H9 (cell line): ENCODE results near the gene SIRT7. TPM values are rescaled to one million over a fixed set of nuclear protein-coding genes. Genes with fewer than 3 reads are reported as not detected.
A peak's percentile ranks its signal among the peaks of the same experiment; 100 is the strongest.

ENCODE experiments used
- DNase-seq: peaks from one replicate; pipeline ENCODE4 v3.0.0-alpha.2; 2017
- H2AFZ ChIP-seq: one replicate; pipeline ENCODE4 v1.6.1; 2013; ENCODE audit warnings: mild to moderate bottlenecking, low read length, control low read depth, moderate library complexity
- H2AK5ac ChIP-seq: 2 replicates; pipeline ENCODE4 v1.6.1; 2013; ENCODE audit warnings: low read length, control low read depth, mixed read lengths; ENCODE audit not compliant: insufficient read length
- H2BK120ac ChIP-seq: one replicate; pipeline ENCODE4 v1.6.1; 2013; ENCODE audit warnings: low read depth, mild to moderate bottlenecking, low read length, control low read depth, inconsistent platforms; ENCODE audit not compliant: poor library complexity, severe bottlenecking
- H2BK12ac ChIP-seq: 2 replicates; pipeline ENCODE4 v1.6.1; 2013; ENCODE audit warnings: low read length, control low read depth, mixed read lengths, low read depth; ENCODE audit not compliant: insufficient read length
- H2BK15ac ChIP-seq: 2 replicates; pipeline ENCODE4 v1.6.1; 2013; ENCODE audit warnings: low read depth, low read length, control low read depth
- H2BK20ac ChIP-seq: one replicate; pipeline ENCODE4 v1.6.1; 2013; ENCODE audit warnings: low read depth, mild to moderate bottlenecking, low read length, control low read depth, inconsistent platforms; ENCODE audit not compliant: poor library complexity, severe bottlenecking
- H2BK5ac ChIP-seq: 2 replicates; pipeline ENCODE4 v1.6.1; 2013; ENCODE audit warnings: low read length, control low read depth, mixed read lengths; ENCODE audit not compliant: insufficient read length
- H3K14ac ChIP-seq: 2 replicates; pipeline ENCODE4 v1.6.1; 2013; ENCODE audit warnings: low read length, control low read depth; ENCODE audit not compliant: insufficient read depth
- H3K18ac ChIP-seq: 2 replicates; pipeline ENCODE4 v1.6.1; 2013; ENCODE audit warnings: low read depth, mild to moderate bottlenecking, mixed read lengths, low read length, control low read depth; ENCODE audit not compliant: insufficient read length
- H3K23ac ChIP-seq: 2 replicates; pipeline ENCODE4 v1.6.1; 2013; ENCODE audit warnings: low read length, control low read depth, mixed read lengths, low read depth; ENCODE audit not compliant: insufficient read length
- H3K23me2 ChIP-seq: 2 replicates; pipeline ENCODE4 v1.6.1; 2013; ENCODE audit warnings: low read depth, mild to moderate bottlenecking, mixed read lengths, low read length, control low read depth; ENCODE audit not compliant: insufficient read length, poor library complexity, severe bottlenecking
- H3K27ac ChIP-seq: 2 replicates; pipeline ENCODE4 v1.5.1; 2013; ENCODE audit warnings: low read length, control low read depth, mixed read lengths, low read depth; ENCODE audit not compliant: insufficient read length
- H3K27me3 ChIP-seq: 2 replicates; pipeline ENCODE4 v1.6.1; 2013; ENCODE audit warnings: low read length, control low read depth, inconsistent platforms; ENCODE audit not compliant: insufficient read depth
- H3K4ac ChIP-seq: 2 replicates; pipeline ENCODE4 v1.6.1; 2013; ENCODE audit warnings: low read depth, mild to moderate bottlenecking, control low read depth, inconsistent platforms, low read length, moderate library complexity
- H3K4me1 ChIP-seq: 2 replicates; pipeline ENCODE4 v1.6.1; 2013; ENCODE audit warnings: low read length, control low read depth, inconsistent platforms; ENCODE audit not compliant: insufficient read depth
- H3K4me2 ChIP-seq: 2 replicates; pipeline ENCODE4 v1.6.1; 2013; ENCODE audit warnings: low read length, control low read depth, mixed read lengths; ENCODE audit not compliant: insufficient read length, insufficient read depth
- H3K56ac ChIP-seq: 2 replicates; pipeline ENCODE4 v1.6.1; 2013; ENCODE audit warnings: low read depth, mild to moderate bottlenecking, mixed read lengths, low read length, control low read depth; ENCODE audit not compliant: insufficient read length
- H3K79me1 ChIP-seq: 2 replicates; pipeline ENCODE4 v1.6.1; 2013; ENCODE audit warnings: low read depth, mild to moderate bottlenecking, moderate library complexity, low read length, control low read depth, inconsistent platforms; ENCODE audit not compliant: insufficient read depth, poor library complexity, severe bottlenecking
- H3K79me2 ChIP-seq: 2 replicates; pipeline ENCODE4 v1.6.1; 2013; ENCODE audit warnings: low read length, control low read depth, inconsistent platforms; ENCODE audit not compliant: insufficient read depth
- H3K9ac ChIP-seq: 2 replicates; pipeline ENCODE4 v1.6.1; 2013; ENCODE audit warnings: low read length, control low read depth, mixed read lengths; ENCODE audit not compliant: insufficient read length; ENCODE audit errors: extremely low read depth
- H3K9me3 ChIP-seq: one replicate; pipeline ENCODE4 v1.6.1; 2013; ENCODE audit warnings: low read depth, low read length, inconsistent platforms; ENCODE audit not compliant: control insufficient read depth
- H3T11ph ChIP-seq: one replicate; pipeline ENCODE4 v1.6.1; 2013; ENCODE audit warnings: mild to moderate bottlenecking, low read length, control low read depth, inconsistent platforms
- H4K20me1 ChIP-seq: one replicate; pipeline ENCODE4 v1.6.1; 2013; ENCODE audit not compliant: control insufficient read depth, insufficient read length, insufficient read depth
- H4K5ac ChIP-seq: 2 replicates; pipeline ENCODE4 v1.6.1; 2013; ENCODE audit warnings: low read depth, mild to moderate bottlenecking, mixed read lengths, low read length, control low read depth; ENCODE audit not compliant: insufficient read length
- H4K8ac ChIP-seq: replicated peaks from 2 replicates; pipeline ENCODE4 v1.6.1; 2013; ENCODE audit warnings: low read length, control low read depth, mixed read lengths, low read depth; ENCODE audit not compliant: insufficient read length
- H4K91ac ChIP-seq: 2 replicates; pipeline ENCODE4 v1.6.1; 2013; ENCODE audit warnings: low read depth, mild to moderate bottlenecking, moderate library complexity, mixed read lengths, low read length, control low read depth; ENCODE audit not compliant: insufficient read length
- H3K27ac Mint-ChIP-seq, 3 experiments: 2 replicates in 2 of 3; 3 replicates in 1 of 3; pipeline ENCODE4 v1.8.0; 2020 to 2021; ENCODE audit warnings: mixed read lengths in 3 of 3, mild to moderate bottlenecking in 1 of 3, moderate library complexity in 1 of 3
- H3K27me3 Mint-ChIP-seq: 2 replicates; pipeline ENCODE4 v1.8.0; 2021; ENCODE audit warnings: low read depth, mild to moderate bottlenecking, moderate library complexity, mixed read lengths
- H3K36me3 Mint-ChIP-seq, 3 experiments: 2 replicates in 2 of 3; 3 replicates in 1 of 3; pipeline ENCODE4 v1.8.0; 2020 to 2021; ENCODE audit warnings: low read depth in 3 of 3, mixed read lengths in 3 of 3; ENCODE audit not compliant: insufficient read depth in 1 of 3
- H3K4me1 Mint-ChIP-seq, 2 experiments: 2 replicates each; pipeline ENCODE4 v1.8.0; 2020; ENCODE audit warnings: mixed read lengths in 2 of 2
- H3K4me3 Mint-ChIP-seq, 2 experiments: 2 replicates in 1 of 2; 3 replicates in 1 of 2; pipeline ENCODE4 v1.8.0; 2020 to 2021; ENCODE audit warnings: mild to moderate bottlenecking in 2 of 2, mixed read lengths in 2 of 2, moderate library complexity in 1 of 2
- H3K9me3 Mint-ChIP-seq, 2 experiments: 2 replicates in 1 of 2; 3 replicates in 1 of 2; pipeline ENCODE4 v1.8.0; 2020; ENCODE audit warnings: mild to moderate bottlenecking in 2 of 2, mixed read lengths in 2 of 2, moderate library complexity in 1 of 2
- CTCF ChIP-seq: fragments of 200-600 bp; sonication (generic); conservative IDR thresholded peaks from 3 replicates; pipeline ENCODE4 v1.8.0; 2021; ENCODE audit warnings: antibody characterized with exemption, mild to moderate bottlenecking
- WGBS: extraction: QIAGEN DNeasy Blood & Tissue Kit; methylation state at CpG from one replicate; pipeline ENCODE4 v1.1.7; 2013; ENCODE audit warnings: missing lambda C conversion rate, low lambda C conversion rate, mixed read lengths; ENCODE audit not compliant: insufficient read length; ENCODE audit errors: extremely low coverage; 5-methylcytosine and 5-hydroxymethylcytosine counted together
- total RNA-seq: library from RNA; stranded (reverse); gene quantifications from 2 replicates; pipeline ENCODE4 v1.2.1, GENCODE V29; 2021

Gene SIRT7
- total RNA-seq, 1 experiment from 2014 or later = 29.7 TPM

- Histone ChIP-seq H3K4me2 (no peak overlapping the region), H2BK12ac (no peak overlapping the region), H3K27ac (no peak overlapping the region), H2BK20ac (no peak overlapping the region), H4K91ac (no peak overlapping the region), H4K5ac (no peak overlapping the region), H2BK5ac (no peak overlapping the region), H3K9me3 (no peaks in the 10 kb centered on the region), H3K14ac (no peak overlapping the region), H4K20me1 (peaks cover 2% of the 10 kb centered on the region), H2AK5ac (no peak overlapping the region), H3K9ac (no peak overlapping the region), H3K18ac (no peak overlapping the region), H3K79me1 (peaks cover 13% of the 10 kb centered on the region), H3K4me1 (peaks cover 3% of the 10 kb centered on the region; the same call in 1 of the 2 replicates), H3K79me2 (peaks cover 17% of the 10 kb centered on the region; the same call in 1 of the 2 replicates), H2BK15ac (no peak overlapping the region), H3T11ph (no peak overlapping the region), H3K4ac (no peak overlapping the region), H2AFZ (no peak overlapping the region), H3K56ac (no peak overlapping the region), H3K23me2 (peaks cover 10% of the 10 kb centered on the region), H2BK120ac (no peak overlapping the region), H4K8ac (no peak overlapping the region), H3K27me3 (no peaks in the 10 kb centered on the region), H3K23ac (no peak overlapping the region)
- H3K27me3 Mint-ChIP-seq = peaks cover 2% of the 10 kb centered on the region
- H3K4me3 Mint-ChIP-seq = peak overlapping the region; percentile 54 to 72
- H3K27ac Mint-ChIP-seq = peak overlapping the region in 1 of 3 experiments; percentile 18; a peak in 1 of 7 replicates
- no peak for TF ChIP-seq CTCF
- peaks cover 17 to 32% of the 10 kb centered on the region in 2 experiments for H3K4me1 Mint-ChIP-seq
- H3K36me3 Mint-ChIP-seq = peaks cover 12 to 41% (median 39%) of the 10 kb centered on the region in 3 experiments; a peak in 6 of 7 replicates
- no CpG with 5 or more reads among the region's 6 CpGs for WGBS
- H3K9me3 Mint-ChIP-seq = peaks cover 0 to 3% of the 10 kb centered on the region in 2 experiments; a peak in 1 of 5 replicates
- no peak for DNase-seq
Measured at GRCh38 chr17:81863123-81863675, 54.8 kb downstream of the SIRT7 start.

Other genes starting within 250 kb of the SIRT7 start
- gene ARL16, start 234.4 kb downstream of the SIRT7 start, total RNA-seq = 55.4 and 58.6 TPM in 2 replicates
- 99.3 and 106 TPM in 2 replicates for gene HGS, start 234.2 kb downstream of the SIRT7 start, total RNA-seq
- 140 and 146 TPM in 2 replicates for gene MRPL12, start 214.8 kb downstream of the SIRT7 start, total RNA-seq
- 28.1 and 30.9 TPM in 2 replicates for gene SLC25A10, start 205.9 kb downstream of the SIRT7 start, total RNA-seq
- 0.24 and 0.26 TPM in 2 replicates for gene GCGR, start 114.0 kb downstream of the SIRT7 start, total RNA-seq
- 117 and 118 TPM in 2 replicates for gene MCRIP1, start 84.9 kb downstream of the SIRT7 start, total RNA-seq
- 0.15 and 0.22 TPM in 2 replicates for gene PPP1R27, start 83.1 kb downstream of the SIRT7 start, total RNA-seq
- gene P4HB, start 57.6 kb downstream of the SIRT7 start, total RNA-seq = 364 and 366 TPM in 2 replicates
- 247 and 255 TPM in 2 replicates for gene ARHGDIA, start 46.8 kb downstream of the SIRT7 start, total RNA-seq
- 212 and 219 TPM in 2 replicates for gene ALYREF, start 26.6 kb downstream of the SIRT7 start, total RNA-seq
- gene ANAPC11, start 26.5 kb downstream of the SIRT7 start, total RNA-seq = 197 and 208 TPM in 2 replicates
- gene NPB, start 15.9 kb downstream of the SIRT7 start, total RNA-seq = 2.1 and 2.4 TPM in 2 replicates
- 24.5 and 24.9 TPM in 2 replicates for gene PCYT2, start 6.8 kb downstream of the SIRT7 start, total RNA-seq
- gene MAFG, start 9.6 kb upstream of the SIRT7 start, total RNA-seq = 31.4 and 33.7 TPM in 2 replicates
- gene PYCR1, start 19.1 kb upstream of the SIRT7 start, total RNA-seq = 111 and 116 TPM in 2 replicates
- 0.13 and 0.22 TPM in 2 replicates for gene MYADML2, start 29.1 kb upstream of the SIRT7 start, total RNA-seq
- gene NOTUM, start 43.0 kb upstream of the SIRT7 start, total RNA-seq = 2.0 and 2.1 TPM in 2 replicates
- gene ASPSCR1, start 59.5 kb upstream of the SIRT7 start, total RNA-seq = 50.9 and 53.1 TPM in 2 replicates
- gene CENPX, start 104.7 kb upstream of the SIRT7 start, total RNA-seq = 77.9 and 82.8 TPM in 2 replicates
- gene LRRC45, start 105.1 kb upstream of the SIRT7 start, total RNA-seq = 28.7 and 30.6 TPM in 2 replicates
- 84.8 and 85.8 TPM in 2 replicates for gene RAC3, start 113.5 kb upstream of the SIRT7 start, total RNA-seq
- gene DCXR, start 119.5 kb upstream of the SIRT7 start, total RNA-seq = 90.6 and 93.6 TPM in 2 replicates
- gene RFNG, start 133.6 kb upstream of the SIRT7 start, total RNA-seq = 34.0 and 36.5 TPM in 2 replicates
- gene GPS1, start 133.7 kb upstream of the SIRT7 start, total RNA-seq = 164 TPM in 2 replicates
- 103 and 104 TPM in 2 replicates for gene DUS1L, start 147.6 kb upstream of the SIRT7 start, total RNA-seq
- gene FASN, start 180.1 kb upstream of the SIRT7 start, total RNA-seq = 420 and 433 TPM in 2 replicates